TTC549 (cell line): Measurements from ENCODE around the gene TCEA2.

Experiments
- FAIRE-seq: peaks from 2 replicates; lab custom pipeline; 2012; peaks lifted over from hg19 to GRCh38; lab: Jason Lieb, UNC

The TCEA2 gene

DNA sequence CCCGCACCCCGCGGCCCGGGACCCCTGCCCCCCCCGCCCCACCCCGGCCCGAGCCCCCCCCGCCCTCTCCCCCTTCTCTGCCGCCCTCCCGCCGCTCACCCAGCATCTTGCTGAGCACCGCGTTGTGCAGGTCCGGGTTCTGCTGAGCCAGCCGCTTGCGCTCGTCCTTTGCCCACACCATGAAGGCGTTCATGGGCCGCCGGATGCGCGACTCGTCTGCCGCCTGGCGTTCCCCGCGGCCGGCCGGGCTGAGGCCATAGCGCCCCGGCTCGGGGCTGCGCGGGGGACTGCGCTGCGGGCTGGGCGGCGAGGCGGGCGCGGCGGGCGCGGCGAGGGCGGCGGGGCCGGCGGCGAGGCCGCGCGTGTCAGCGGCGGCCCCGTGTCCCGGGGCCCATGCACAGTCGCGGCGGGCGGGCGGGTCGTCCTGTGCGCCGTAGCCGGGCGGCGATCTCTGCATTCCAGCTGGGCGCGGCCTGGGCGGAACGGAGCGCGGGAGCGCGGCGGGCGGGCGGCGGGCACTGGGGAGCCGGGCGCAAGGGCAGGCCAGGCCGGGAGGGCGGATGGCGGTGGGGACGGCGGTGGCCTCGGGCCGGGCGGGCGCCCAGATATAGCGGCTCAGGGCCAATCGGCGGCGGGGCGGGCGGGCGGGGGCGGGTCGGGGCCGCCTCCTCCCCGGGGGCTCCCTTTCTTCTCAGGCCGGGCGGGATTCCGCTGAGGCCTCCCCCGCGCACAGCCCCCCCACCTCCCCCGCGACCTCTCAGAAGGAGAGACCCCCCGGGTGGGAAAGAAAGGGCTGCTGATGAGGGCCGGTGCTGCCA, 13.7 kb upstream of the TCEA2 start, which contains the start of gene SOX18:
SOX18 (minus strand) TSS at position 580 of the 818 bp plus-strand sequence; CDS start at position 457, 123 bp downstream.
- FAIRE-seq = no peak

DNA sequence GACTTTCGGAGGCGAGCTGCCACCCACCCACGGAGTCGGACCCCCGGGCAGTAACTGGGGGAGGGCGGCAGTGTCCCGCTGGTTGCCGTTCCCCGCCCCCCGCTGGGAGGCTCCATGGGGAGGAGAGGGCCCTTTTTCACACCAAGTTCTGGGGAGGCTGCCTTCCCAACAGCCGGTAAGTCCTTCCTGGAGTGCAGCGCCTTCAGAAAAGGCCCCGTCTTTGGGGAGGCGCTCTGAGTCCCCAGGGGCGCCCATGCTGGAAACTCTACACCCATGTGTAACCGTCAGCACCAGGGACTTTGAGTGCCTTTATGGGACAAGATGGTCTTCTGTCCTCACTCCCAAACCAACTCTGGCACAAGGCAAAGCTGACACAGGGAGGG, 13.1 kb upstream of the TCEA2 start:
- FAIRE-seq = no peak

DNA sequence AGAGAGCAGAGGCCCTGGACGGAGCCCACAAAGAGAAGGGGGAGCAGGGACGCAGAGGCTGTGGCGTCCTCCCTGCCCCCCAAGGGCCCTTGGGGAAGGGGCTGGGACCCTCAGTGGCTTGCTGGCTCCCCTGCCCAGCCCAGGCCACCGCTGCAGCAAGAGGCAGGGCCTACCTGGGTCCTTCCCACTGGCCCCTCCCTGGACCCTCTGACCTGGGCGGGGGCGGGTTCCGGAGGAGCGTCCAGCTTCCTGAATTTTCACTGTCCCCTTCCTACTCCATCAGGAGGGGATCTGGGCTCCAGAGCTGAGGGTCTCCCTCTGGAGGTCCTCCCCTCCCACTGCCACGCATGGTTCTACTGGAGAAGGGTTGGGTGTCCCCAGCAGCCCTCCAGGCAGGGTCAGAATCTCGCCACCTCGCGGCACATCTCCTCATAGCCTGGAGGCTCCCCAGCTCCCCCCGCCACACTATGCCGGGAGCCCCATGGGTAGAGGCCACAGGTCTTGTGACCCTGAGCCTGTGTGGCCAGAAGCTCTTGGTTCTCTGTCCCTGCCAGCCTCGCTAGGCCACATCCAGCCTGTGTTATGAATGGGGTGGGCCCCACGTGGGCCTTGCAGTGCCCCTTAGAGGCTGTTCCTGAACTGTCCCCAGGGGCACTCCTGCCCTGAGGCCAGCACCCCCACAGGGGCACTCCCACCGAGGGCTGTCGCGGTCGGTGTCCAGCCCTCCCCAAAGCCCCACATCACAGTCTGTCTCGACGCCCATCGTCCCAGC, 12.6 kb upstream of the TCEA2 start:
- FAIRE-seq = no peak

DNA sequence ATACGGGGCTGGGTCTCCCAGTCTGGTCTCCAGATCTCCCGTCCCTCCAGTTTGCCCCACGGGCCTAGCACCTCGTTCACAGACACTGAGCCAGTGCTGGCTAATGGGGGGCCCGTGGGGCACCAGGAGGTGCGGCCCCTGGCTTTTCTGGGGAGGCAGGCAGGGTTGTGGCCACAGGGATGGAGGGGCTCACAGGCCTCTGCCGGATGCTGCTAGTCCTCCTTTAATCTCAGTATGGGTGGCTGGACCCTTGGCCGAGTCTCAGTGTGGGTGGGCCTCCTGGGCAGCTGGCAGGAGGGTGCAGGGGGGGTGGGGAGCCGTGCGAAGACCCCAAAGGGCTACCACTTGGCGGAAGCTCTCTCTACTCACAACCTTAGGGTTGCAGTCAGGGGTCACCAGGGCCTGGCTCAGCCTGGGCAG, 12.0 kb upstream of the TCEA2 start:
- FAIRE-seq = no peak

DNA sequence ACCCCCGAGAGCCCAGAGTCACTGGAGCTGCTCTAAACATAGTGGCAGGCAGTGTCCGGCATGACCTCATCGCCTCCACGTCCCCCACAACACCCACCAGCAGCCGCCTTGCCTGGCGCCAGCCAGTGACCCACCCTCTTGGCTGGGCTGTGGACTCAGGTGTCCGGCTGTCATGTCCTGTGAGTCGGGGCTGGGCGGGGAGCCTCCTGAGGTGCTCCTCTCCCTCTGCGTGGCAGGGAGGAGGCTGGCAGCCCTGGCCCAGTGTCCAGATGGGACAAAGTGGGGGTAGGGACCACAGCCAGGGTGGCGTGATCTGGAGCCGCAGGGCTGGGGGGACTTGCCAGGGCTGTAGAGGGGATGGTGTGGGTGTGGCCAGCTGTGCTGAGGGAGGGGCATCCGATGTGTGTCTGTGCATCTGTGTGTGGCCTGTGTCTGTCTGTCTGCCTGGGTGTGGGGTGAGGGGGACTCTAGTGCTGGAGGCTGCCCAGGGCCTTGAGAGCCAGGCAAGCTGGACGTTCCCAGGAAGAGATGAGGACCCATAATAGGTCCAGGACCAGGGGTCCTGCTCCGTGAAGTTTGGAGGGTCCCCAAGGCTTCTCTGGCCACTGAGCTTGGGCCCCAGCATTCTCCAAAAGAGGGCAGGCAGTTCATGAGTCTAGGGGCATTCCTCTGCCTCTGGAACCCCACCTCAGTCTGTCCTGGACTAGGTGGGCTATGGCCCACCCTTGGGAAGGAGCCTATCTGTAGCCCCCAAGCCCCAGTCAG, 11.3 kb upstream of the TCEA2 start:
- no peak for FAIRE-seq

DNA sequence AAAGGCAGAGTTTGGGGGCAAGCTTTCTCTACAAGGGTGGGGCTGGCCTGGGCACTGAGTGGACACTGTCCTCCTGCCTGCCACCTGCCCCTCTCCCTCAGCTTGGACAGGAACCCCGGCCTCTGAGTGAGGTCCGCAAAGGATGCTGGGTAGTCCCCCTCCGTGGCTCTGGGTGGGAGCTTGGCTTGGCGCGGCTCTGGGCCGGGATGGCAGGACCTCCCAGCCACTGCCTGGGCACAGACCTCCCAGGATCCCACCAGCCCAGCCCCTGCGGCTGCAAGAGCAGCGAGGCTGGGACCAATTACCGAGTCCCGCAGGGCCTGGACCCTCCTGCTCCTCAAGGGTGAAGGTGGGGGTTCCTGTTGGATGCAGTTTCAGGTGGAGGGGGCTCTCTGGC, 10.7 kb upstream of the TCEA2 start:
- FAIRE-seq = no peak

DNA sequence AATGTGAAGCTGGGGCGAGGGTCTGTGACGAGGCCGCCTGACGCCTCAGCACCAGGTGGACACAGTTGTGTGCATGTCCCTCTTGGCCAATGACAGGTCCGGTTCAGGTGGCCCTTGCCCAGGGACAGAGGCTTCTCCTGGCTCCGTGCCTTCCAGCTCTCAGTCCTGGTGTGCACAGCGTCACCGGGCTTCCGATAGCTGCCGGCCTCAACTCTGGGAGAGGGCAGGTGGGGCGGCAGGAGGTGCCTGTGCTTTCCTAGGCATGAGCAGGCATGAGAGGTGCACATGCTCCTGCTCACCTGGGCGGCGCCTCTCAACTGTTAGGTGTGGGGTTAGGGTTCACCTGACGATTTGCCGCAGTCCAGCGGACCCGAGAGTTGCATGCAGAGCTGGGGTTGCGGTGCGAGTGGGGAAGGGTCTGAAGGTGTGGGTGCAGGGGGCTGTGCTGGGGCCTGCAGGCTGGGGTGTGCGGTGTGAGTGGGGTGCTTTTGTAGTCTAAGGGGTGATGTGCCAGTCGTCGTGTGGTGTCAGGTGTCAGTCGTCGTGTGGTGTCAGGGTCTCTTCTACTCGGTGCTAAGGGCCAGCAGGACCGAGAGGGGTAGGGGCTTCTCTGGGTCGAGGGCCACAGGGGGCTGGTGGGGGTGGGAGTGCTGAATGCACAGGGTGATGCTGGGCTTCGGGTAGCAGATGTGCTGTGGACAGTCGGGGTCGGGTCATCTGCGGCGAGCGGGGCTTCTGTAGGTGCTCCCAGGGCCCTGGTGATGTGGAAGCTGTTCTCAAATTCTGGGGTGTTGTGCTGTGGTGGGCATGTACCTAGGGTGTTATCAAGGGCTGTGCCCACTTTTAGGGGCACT, 9.8 kb upstream of the TCEA2 start:
- no peak for FAIRE-seq

DNA sequence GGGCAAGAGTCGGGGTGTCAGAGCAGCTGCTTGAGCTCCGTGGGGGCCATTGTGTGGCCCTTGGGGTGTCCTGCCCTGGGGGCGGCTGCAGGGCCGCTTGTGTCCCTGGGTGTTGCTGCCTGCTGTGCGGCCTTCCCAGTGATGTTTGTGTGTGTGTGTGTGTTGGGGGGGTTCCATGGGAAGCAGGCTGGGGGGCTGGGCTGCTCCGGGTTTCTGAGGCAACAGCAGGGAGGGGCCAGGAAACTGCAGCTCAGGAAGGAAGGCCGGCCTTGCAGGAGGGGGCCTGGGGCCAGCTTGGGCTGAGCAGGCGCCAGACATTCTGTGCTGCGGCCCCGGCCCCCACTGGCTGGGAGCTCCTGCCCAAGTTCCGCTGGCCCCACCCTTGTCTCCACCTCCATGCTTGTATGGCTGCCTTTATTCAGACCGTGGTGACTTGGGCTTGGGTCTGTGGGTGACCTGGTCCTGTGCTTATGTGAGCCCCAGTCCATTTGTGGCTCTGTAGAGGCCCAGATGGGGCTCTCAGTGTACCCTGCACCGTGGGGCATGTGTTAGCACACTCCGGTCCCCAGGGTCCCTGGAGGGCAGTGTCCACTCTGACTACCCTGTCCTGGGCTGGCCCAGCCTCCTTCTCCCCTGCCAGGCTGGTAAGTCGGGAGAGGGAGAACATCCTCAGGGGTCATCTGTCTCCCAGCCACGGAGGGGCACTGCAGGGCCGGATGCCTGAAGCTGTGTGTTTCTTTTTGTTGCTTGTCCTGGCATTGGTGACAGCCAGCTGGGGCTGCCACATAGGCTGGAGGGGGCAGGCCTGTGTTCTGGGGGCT, 8.9 kb upstream of the TCEA2 start:
- FAIRE-seq = no peak

DNA sequence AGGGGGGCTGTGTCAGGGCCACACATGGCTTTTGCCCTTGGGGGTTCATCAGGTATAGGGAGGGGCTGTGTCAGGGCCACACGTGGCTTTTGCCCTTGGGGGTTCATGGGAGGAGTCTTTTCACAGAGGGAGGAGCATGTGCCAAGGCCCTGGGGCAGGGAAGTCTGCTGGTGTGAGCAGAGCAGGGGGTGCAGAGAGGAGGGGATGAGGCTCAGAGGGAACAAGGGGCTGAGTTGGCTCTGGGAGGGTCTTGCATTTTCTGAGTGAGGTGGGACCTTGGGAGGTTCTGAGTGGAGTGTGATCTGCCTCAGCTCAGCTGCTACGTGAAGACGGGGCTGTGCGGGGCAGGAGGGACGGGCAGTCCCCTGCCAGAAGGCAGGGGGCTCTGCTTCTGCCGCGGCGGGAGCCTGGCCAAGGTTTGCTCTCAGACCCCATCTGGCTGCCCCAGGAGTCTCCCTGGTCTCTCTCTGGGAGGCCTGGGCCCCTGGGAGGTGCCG, 7.6 kb upstream of the TCEA2 start:
- FAIRE-seq = no peak

DNA sequence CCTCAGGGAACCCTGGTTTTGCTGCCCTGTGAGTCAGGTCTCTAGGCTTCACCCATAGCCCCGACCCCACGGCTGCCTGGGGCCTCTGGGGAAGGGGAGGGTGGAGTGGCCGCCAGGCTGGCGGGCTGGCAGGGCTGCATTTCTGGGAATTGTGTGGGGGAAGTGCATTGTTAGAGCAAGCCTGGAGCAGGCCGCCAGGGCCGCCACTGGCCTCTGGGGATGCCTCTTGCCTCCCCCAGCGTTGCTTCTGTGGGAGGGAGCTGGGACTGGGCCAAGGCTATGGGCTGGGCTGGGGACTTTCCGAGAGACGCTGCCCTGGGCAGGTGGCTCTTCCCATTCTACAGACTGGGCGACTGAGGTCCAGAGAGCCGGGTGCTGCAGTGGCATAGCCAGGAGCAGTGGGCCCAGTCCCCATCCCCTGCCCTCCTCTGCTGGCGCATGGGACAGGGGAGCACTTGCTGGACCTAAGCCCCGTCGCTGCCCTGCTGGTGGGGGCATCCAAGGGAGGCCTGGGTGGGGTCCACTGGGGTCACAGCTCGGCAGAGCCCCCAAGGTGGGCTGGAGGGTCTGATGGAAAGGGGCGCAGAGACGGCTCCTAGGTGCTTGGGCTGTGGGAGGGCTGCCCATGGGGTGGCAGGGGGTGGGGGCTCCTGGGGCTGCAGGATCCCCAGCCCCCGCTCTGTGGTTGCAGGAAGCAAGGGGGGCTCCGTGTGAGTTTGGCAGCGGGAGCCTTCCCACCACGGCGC, 6.9 kb upstream of the TCEA2 start:
- no peak for FAIRE-seq

DNA sequence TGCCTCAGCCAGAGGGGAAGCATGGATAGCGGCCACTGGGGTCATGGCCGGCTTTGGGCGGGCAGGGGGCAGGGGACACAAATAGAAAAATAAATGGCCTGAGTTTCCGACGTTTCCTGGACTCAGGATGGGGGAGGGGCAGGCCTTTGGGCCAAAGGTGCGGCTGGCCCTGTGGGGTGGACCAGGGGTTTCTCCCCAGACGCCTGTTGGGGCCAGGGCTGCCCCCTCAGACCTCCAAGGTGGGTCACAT, 6.4 kb upstream of the TCEA2 start:
- no peak for FAIRE-seq

DNA sequence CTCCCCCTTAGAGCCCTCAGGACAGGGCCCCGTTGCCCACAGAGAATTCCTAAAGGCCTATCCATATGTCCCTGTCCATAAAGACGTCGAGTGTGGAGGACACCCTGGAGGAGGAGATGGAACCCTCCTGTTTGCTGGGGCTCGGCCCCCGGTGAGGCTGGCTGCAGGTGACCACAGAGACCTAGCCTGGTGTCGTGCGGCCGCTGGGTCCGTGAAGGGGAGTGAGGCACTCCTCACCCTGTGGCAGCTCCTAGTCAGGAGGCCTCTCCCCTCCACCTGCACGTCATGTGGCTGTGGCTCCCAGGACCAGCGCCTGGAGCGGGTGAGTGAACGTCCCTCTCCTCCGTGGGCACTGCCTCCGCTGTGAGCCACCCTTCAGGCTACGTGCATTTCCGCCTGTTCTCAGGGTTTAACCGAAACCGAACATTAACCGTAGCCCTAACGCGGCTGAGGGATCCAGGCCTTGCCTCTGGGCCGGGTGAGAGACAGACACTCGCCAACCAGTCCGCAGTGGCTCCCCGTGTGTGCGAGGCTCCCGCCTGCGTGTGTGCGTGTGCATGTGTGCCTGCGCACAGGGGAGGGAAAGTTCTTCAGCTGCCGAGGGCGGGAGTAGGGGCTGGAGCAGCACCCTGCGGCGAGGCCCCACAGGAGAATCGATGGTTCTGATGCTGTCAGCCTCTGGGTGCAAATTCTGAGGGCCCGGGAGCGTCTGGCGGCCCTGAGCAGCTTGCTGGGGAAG, 5.9 kb upstream of the TCEA2 start:
- no peak for FAIRE-seq

DNA sequence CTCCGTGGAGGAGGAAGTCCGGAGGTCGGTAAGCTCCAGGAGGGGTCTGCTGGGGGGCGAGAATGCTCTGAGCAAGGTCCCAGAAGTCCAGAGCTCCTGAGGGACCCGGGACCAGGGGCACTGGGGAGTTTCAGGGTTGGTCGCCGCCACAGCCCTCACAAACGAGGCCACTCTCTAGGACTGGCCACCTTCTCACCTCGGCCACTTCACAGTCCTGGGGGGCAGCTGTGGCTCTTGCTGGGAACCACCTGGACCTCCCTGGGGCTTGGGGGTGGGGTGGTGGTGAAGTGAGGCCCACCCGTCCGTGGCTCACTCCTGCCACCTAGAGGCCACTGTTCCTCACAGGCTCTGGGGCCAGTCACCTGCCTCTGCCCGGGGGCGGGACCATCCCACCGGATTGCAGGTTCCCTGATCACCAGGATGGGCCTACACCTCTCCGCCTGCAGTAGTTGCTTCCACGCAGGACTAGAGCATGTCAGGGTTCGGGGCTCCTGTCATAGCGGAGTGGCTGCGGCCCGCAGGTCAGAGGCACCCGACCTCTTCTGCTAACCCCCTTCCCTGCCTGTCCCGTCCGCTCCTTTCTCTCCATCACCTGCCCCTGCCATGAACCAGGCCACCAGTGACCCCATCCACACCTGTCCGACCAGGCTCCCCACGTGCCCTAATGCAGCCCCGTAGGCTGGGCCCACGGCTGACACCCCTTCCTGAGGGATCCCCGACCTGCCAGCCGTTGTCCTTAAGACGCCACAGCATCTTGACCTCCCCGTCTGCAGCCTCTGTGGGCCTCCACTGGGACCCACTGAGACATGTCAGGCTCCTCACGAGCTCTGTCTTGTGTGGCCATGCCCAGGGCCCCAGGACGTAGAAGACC, 5.1 kb upstream of the TCEA2 start:
- no peak for FAIRE-seq

DNA sequence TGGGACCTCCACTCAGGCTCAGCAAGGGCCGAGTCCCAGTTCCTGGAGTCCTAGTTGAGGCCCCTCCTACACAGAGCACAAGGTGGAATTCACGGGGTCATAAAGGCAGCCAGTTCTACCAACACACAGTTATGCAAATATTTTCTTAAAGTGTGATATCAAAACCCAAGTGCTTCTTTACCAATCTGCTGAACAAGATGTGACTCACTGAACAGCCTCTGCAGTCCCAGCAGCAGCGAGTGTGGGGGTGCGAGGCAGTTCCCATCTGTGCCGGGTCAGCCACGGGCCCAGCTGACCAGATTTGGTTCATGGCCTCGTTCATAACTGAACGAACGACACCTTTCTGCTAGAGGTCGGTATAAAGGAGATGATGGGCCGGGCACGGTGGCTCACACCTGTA, 4.5 kb upstream of the TCEA2 start:
- FAIRE-seq = no peak

DNA sequence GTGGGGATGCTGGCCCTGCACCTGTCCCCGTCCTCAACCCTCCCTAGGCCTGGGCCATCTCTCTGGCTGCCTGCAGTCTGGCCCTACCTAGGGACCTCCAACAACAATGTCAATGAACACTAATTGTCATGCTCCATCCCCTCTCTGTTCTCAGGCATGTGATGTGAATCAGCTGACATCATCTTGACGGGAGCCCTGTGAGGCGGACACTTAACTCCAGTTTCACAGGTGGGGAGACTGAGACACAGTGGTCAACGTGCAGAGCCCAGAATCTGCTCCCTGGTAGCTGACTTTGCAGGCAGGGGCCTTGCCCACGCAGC, 762 bp upstream of the TCEA2 start:
- FAIRE-seq = no peak

DNA sequence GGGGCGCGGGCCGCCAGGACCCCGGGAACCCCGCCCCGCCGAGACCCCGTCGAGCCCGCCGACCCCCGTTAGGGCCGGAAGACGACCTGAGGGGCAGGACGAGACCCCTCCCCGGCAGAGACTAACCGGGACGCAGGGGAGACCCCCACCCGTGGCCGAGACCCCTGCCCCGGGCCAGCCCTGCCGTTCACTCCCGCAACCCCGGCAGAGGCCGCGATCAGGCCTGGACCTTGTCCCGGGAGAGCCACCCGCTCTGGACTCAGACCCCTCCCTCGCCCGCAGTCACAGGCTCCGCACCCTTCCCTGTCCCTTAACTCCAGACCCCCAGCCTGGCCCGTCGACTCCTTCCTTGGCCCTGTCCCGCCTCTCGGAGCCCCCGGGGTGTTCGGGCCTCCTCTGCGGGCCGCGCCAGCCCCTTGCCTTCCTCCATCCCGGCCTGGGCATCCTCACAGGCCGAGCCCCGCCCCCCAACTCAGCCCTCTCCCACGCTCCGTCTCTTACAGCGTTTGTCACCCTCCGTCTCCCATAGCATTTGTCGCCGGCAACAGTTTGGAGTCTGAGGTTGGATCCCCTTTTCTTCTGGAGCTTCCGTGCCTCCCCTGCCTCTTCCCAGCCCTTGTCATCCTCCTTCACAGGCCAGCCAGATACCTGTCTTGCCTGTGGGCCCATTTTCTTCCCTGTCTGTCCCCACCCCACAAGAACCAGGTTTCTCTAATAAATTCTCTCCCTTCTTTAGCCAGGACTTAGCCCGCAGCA, 569 bp downstream of the TCEA2 start:
- FAIRE-seq = no peak

DNA sequence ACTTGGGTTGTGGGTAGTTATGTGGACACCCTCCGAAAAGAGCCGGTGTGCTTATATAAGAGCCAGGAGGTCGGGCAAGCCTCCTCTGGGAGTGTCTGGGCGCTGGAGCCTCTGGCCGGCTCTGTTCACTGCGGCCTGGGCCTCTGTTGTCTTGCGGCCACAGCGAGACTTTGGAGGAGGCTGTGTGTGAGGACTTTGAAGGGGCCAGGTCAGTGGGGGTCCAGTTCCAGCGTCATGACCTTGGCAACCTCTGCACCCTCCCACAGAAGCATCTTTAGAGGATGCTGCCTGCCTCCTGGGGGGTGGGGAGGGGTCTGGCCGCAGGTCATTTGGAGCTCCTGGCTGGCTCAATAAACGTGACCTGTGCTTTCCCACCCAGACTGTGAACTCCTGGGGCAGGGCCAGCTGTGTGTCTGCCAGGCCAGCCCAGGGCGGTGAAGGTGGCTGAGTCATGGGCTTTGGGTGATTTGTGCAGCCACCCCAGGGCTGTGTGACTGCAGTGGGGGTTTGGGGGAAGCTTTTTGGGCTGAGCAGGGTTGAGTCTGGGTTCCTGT, 1.2 kb downstream of the TCEA2 start:
- FAIRE-seq = no peak
